Measurements from ENCODE around the gene RNF157. TPM values are rescaled to one million over a fixed set of nuclear protein-coding genes. Genes with fewer than 3 reads are reported as not detected.
A peak's percentile ranks its signal among the peaks of the same experiment; 100 is the strongest.

RNF157 gene
- 18.7 TPM for total RNA-seq (ENCODE audit: unreplicated experiment)
- long read RNA-seq, partial matches to known transcripts = 3 of 5 reads
- long read RNA-seq, other reads (novel, unspliced or antisense) = 2 of 5 reads

- no peaks in the 10 kb centered on the region for H3K9me3 Mint-ChIP-seq (ENCODE audit: unreplicated experiment)
- H3K4me1 Mint-ChIP-seq (ENCODE audit: unreplicated experiment) = peaks cover 8% of the 10 kb centered on the region
- DNase-seq (ENCODE audit: low spot score) = peak; percentile 65
- no peak for TF ChIP-seq CTCF (IDR thresholded peaks at IDR 0.05; ENCODE audit: unreplicated experiment)
- no peaks in the 10 kb centered on the region for H3K36me3 Mint-ChIP-seq (ENCODE audit: low read depth, unreplicated experiment)
- peaks cover 8% of the 10 kb centered on the region for H3K27me3 Mint-ChIP-seq (ENCODE audit: unreplicated experiment)
- peak within 1 kb of the TSS; percentile 91 for H3K4me3 Mint-ChIP-seq (ENCODE audit: unreplicated experiment)
- peak within 1 kb of the TSS; percentile 5 for H3K27ac Mint-ChIP-seq (ENCODE audit: unreplicated experiment)
These were observed at the start of gene RNF157 for GRCh38 chr17:76240461-76241203. RNF157 (minus strand) TSS chr17:76240493; CDS start chr17:76240240, 253 bp downstream.

- no peak for TF ChIP-seq CTCF (IDR thresholded peaks at IDR 0.05; ENCODE audit: unreplicated experiment)
- no peaks in the 10 kb centered on the region for H3K4me1 Mint-ChIP-seq (ENCODE audit: unreplicated experiment)
These were observed 41.5 kb upstream of the RNF157 start for GRCh38 chr17:76281573-76282371.

GRCh38 chr17:76280650-76281049 lies 40.4 kb upstream of the RNF157 start:
- TF ChIP-seq CTCF (IDR thresholded peaks at IDR 0.05; ENCODE audit: unreplicated experiment) = no peak
- no peak for DNase-seq (ENCODE audit: low spot score)
- Mint-ChIP-seq H3K27ac (ENCODE audit: unreplicated experiment) (no peak overlapping the region), H3K36me3 (ENCODE audit: low read depth, unreplicated experiment) (peaks cover 19% of the 10 kb centered on the region), H3K4me1 (ENCODE audit: unreplicated experiment) (no peaks in the 10 kb centered on the region), H3K9me3 (ENCODE audit: unreplicated experiment) (no peaks in the 10 kb centered on the region), H3K27me3 (ENCODE audit: unreplicated experiment) (peaks cover 14% of the 10 kb centered on the region), H3K4me3 (ENCODE audit: unreplicated experiment) (no peak overlapping the region)

More at GRCh38 chr17:76281573-76282371, 41.5 kb upstream of the RNF157 start:
- Mint-ChIP-seq H3K36me3 (ENCODE audit: low read depth, unreplicated experiment) (peaks cover 26% of the 10 kb centered on the region), H3K9me3 (ENCODE audit: unreplicated experiment) (no peaks in the 10 kb centered on the region), H3K27ac (ENCODE audit: unreplicated experiment) (no peak overlapping the region), H3K27me3 (ENCODE audit: unreplicated experiment) (peaks cover 12% of the 10 kb centered on the region), H3K4me3 (ENCODE audit: unreplicated experiment) (no peak overlapping the region)
- DNase-seq (ENCODE audit: low spot score) = no peak

GRCh38 chr17:76279742-76280287 lies 39.5 kb upstream of the RNF157 start:
- Mint-ChIP-seq H3K4me3 (ENCODE audit: unreplicated experiment) (no peak overlapping the region), H3K4me1 (ENCODE audit: unreplicated experiment) (no peaks in the 10 kb centered on the region), H3K27ac (ENCODE audit: unreplicated experiment) (no peak overlapping the region), H3K27me3 (ENCODE audit: unreplicated experiment) (peaks cover 15% of the 10 kb centered on the region), H3K36me3 (ENCODE audit: low read depth, unreplicated experiment) (peaks cover 21% of the 10 kb centered on the region), H3K9me3 (ENCODE audit: unreplicated experiment) (no peaks in the 10 kb centered on the region)
- no peak for DNase-seq (ENCODE audit: low spot score)
- peak; percentile 61 for TF ChIP-seq CTCF (IDR thresholded peaks at IDR 0.05; ENCODE audit: unreplicated experiment)

All from endothelial cell (in vitro differentiated cells).